Activated gamma-delta T cell treated with anti-CD3 and anti-CD28 coated beads, Interleukin-2, amount 50 U/mL, for 16 hours (primary cell): ENCODE data around the gene HOXD9.

Experiments used
- DNase-seq: peaks from one replicate; pipeline ENCODE4 v3.0.0-alpha.2; 2020; ENCODE audit warnings: low read depth

HOXD9 gene

DNA sequence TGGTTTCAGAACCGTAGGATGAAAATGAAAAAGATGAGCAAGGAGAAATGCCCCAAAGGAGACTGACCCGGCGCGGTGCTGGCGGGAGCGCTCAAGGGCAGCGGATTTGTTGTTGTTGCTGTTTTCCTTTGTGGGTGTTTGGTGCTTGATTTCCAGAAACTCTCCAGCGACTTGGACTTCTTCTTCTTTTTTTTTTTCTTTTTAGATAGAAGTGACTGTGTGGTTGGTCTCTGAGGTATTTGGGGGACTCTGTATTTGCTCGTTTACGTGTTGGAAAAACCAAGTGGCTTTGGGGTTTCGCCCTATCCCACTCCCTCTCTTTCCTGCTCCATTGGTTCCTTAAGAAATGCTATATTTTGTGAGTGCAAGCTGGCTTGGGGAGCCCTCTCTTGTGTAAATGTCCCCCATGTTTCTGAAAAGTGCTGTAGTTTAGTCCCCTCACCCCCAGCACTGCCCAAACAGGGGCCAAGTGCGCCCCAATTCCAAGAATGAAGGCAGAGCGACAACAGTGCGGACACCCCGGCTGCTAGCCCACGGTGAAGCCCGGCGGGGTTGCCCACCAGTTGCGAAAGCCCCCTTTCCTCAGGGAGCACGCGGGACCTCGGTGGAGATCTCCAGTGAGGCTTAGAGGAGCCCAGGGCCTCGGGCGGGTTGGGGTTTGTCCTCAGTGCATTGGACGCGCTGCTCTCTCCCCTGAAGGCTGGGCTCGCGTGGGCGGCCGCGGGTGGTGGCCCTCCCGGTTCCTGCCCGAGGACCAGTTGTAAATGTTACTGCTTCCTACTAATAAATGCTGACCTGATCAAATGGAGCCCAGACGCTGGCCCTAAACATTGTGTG, 1.8 kb downstream of the HOXD9 start:
- no peak for DNase-seq

DNA sequence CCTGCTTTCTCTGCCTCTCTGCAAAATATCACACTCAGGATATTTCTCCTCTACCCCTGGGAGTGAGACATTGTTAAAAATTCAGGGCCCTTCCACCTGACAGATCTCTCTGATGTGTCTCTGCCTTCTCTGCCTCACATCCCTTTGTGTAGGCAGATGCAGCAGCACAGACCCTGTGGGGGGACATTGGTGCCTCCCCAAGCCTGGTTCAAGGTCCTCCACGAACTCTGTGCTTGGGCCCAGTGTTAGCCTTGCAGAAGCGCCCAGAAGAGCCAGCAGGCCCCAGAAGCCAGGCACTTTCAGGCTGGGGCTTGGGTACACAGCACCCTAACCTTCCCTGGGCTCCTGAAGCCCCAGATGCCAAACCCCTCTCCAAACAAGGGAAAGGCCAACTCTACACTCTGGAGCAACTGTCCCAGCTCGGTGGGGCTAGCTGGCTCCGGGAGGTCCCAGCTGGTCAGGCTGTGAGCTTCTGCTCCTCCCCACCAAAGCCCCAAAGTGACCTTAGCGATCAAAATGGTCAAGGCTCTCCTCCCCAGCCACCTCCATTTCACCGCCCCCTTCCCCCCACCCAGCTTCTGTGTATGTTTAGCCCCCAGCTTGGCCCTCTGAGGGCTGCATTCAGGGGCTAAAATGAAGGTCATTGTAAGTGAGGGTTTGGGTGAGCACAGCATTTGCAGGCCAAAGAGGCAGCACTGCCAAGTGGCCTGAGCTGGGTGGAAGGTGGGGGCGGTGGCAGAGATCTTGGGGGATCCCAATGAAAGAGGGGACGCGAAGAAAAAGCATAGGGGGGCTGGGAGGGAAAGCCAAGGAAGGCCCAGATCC, 2.6 kb downstream of the HOXD9 start:
- DNase-seq, result no peak

DNA sequence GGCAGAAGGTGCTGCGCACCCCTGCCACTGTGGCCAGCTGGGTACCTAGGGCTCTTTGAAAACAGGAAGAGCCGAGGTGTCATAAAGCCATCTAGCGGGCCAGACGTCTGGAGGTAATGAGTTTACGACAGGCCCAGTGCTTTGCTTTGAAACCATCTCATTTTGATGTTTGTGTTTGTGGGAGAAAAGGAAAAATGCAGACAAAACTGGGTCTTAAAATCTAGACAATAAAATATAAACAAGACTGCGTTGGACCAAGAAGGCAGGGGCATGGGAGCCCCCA, 3.2 kb downstream of the HOXD9 start:
- DNase-seq, result no peak

DNA sequence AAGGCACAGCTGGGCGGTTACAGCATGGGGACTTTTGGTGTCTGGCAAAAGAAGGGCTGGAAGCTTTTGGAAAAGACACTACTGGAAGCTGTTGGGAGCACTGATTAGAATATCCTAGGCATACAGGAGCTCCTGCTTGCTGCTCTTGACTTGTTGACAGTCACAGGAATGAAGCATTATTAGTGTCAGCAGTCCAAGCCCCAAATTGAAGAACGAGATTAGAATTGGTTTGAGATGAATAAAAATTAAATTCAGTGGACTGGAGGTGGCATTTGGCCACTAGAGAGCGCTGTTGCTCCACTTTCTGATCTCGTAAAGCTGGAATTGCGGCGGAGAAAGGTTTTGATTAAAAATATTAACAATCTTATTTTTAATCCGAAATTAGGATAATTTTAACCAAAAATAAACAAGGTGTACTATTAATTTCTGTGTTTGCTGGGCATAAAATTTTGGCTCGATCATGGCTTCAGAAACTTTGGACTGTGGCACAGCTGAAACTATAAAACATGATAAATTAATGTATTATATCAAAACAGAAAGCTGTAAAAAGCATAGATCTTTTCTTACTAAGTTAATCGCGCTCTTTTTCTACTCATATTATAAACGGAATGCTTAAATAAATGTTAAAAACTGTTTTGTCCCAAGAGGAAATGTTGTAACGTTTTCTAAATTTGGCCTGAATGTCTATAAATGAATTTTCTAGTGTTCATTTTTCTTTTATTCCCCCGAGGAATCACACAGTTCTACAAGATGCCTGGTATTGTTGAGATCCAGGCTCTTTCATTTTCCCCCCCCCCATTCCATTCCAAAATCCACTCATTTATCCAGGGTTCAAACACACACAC, 4.6 kb downstream of the HOXD9 start:
- peak; percentile 51 for DNase-seq

DNA sequence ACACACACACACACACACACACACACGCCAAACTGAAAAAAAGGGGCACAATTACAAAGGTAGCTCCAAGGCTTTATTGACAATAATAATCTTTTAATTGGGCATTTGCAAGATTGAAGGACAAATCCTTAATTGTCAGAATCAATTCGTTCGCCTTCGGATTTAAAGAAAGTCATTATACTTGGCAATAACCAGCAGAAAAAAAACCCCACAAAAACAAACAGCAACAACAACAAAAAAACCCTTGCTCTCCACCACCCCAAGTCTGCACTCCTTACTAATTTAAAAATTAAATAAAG, 5.2 kb downstream of the HOXD9 start:
- no peak for DNase-seq

DNA sequence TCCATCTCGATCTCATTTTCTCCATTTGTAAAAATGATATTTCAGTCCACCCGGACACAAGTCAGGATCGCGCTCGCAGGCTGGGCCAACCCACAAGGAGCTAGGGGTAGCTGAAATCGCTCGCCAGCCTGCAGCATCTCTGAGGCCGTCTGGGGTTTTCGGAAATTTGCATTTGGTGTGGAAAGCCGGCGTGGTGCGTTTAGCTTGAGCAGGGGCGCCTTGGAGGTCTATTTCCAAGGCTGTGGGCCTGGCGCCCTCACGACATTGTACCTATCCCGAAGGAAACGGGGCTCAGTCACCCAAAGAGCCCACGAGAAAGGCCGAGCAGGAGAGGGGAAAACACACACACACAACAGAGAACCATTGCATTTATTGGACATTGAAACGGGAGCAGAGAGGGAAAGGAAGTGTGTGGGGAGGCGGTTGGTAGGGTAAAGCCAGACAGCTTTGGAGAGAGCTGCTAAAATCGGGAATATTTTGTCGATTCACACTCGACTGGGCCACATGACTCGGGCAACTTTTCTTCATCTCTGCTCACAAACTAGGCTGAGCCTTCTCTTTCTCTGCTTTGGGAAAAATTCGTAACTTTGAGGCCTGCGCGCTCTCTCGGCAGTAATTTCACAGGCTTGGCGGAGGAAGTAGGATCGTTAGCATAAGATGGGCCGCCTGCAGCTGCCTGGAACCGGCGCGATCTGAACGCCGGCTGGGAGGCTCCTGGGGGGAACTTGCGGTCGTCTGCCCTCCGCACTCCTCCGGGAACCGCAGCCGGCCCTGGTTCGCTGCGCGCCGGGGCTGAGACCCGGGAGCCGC, 5.9 kb downstream of the HOXD9 start:
- DNase-seq, result no peak

DNA sequence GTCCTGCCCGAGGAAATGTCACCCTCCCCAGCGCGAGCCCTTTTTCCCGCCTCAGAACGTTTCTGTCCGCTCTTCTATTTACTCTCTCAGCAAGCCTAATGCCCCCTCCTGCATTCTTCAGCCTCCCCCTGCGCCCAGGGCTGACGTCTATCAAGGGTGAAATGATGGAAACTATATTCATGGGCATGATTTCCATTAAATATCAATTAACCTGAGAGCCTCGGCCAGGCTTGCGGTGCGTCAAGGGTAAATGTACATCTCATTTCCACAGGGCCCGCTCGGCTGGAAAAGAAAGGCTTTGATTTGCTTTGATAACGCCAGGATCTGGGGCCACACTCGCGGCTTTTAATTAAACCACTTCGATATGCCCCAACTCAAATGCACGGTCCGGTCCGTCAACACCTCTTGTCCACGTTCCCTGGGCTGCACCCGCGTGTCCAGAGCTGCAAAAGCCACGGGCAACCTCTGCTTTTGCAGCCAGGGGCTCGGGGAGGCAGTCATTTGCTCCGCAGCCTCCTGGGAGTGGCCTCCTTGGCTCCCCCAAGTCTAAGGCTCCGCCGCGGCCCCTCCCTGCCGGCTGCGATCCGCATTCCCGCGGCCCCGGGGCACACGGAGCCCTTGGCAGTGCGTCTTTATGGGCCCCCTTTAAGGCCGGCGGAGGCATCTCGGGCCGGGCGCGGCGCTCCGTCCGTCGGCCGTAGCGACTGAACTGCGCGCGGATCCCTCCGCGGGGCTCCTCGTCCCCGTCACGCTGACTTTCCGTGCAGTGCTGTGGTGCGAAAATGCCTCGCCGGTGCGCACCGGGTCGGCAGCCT, 6.7 kb downstream of the HOXD9 start, which contains the start of gene HOXD8:
TSS of gene HOXD8 (plus strand) at position 724 of the 815 bp plus-strand sequence. CDS start 662 bp downstream, outside the sequence.
- no peak for DNase-seq

DNA sequence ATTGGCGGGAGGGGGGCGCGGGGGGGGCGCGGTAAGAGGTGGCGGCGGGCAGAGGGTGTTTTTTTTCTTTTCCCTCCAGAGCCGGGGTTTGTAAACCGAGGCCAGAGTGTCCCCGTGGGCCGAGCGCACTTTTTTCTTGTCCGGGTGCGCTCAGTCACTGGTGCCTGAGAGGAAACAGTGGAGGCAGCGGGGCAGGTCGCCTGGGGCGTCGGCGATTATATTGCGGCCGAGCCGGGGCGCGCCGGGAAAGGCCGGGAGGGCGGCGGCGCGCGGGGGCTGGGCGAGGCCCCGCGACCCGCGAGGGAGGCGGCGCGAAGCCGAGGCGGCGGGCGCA, 7.3 kb downstream of the HOXD9 start:
- no peak for DNase-seq

DNA sequence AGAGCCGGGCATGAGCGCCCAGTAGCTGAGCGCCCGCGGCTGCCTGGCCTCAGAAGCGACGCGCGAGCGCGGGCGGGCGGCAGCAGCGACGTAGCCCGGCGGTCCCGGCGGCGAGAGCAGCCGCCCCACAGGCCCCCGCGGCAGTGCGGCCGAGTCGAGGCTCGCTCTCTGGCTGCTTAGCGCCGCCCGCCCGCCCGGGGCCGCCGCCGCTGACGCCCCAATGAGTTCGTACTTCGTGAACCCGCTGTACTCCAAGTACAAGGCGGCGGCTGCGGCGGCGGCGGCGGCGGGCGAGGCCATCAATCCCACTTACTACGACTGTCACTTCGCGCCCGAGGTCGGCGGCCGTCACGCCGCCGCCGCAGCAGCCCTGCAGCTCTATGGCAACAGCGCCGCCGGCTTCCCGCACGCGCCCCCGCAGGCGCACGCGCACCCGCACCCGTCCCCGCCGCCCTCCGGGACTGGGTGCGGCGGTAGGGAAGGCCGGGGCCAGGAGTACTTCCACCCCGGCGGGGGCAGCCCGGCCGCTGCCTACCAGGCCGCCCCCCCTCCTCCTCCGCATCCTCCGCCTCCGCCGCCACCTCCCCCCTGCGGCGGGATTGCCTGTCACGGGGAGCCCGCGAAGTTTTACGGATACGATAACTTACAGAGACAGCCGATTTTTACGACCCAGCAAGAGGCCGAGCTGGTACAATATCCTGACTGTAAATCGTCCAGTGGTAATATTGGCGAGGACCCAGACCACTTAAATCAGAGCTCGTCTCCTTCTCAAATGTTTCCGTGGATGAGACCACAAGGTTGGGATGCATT, 7.8 kb downstream of the HOXD9 start:
- no peak for DNase-seq

DNA sequence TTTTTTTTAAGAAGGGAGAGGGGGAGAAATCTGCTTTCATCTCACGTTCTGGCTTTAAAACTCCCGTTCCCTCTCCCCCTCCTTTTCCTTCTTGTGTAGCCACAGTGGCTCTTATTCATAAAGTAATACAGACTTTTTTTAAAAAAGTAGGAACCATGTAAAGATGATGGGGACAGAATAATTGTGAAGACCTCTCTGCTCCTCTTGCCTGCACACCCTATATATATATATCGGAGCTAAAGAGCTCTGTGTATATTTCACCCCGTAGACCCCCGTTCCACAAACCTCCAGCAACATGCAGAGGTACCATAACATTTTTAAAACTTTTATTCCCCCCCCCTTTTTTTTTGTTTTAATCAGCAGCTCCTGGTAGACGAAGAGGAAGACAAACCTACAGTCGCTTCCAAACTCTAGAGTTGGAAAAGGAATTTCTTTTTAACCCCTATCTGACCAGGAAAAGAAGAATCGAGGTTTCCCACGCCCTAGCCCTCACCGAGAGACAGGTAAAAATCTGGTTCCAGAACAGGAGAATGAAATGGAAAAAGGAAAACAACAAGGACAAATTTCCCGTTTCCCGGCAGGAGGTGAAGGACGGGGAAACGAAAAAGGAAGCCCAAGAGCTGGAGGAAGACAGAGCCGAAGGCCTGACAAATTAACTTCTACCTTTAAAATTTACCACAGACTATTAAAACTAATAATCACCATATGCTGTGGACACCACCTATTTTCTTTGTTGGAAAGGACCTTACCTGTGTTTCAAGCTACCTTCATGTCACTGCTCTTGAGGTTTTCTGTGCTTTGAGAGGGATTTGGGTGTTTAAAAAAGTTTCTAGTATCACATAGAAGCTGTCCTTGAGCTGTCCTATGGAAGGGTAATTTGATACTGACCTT, 8.7 kb downstream of the HOXD9 start:
- no peak for DNase-seq

DNA sequence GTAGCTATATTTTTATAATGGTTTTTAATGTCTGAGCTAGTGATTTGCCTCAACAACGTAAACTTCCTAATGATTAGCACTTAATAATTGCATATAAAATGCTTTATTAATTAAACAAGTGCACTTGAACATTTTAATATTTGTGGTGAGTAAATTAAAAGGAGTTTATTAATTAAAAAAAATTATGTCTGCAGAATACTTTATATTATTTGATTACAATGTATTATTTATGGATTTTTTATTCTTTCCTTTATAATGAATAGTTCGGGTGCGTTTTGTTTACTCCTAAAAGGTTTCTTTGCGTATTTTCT, 9.3 kb downstream of the HOXD9 start:
- no peak for DNase-seq

DNA sequence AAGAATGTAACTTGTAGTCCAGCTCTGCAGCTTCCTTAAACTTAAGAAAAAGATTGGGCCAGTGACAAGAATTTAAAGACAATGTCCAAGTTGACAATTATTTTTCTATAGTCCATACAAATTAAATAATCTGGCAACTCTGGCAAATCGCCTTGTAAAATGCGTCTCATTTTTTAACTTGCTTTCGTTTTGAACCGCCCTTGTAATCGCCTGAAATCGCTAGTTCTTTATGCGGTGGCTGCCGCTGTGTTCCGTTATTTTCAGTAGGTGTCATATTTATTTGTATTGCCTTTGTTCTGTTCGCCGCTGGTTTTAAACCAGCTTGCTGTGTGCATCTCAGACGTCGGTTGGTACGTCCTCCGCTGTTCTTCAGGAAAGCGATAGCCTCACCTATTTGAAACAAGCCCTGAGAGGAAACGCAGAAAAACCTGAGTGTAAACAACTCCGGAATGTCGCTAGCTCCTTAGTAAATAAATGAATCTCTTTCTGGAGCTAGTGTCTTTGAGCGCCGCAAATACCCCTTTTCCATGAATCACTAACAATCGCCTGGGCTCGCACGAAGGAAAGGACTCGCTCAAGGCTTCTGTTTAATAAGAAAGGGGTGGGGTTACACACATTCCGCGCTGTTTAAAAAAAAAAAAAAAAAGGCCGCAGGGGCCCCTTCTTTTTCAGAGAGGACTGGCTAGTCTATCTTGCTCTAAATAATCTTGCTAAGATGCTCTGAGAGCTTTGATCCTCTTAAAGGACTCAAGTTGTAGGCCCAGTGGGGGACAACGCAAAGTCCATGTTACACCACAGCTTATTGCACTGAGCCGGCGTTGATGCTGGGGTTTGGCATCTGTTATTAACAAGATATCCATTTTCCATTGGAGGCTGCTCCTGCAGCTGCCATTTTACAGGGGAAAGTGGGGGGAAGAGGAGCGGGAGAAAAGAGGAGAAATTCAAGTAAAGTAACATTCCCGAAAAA, 10.0 kb downstream of the HOXD9 start:
- DNase-seq, result no peak

DNA sequence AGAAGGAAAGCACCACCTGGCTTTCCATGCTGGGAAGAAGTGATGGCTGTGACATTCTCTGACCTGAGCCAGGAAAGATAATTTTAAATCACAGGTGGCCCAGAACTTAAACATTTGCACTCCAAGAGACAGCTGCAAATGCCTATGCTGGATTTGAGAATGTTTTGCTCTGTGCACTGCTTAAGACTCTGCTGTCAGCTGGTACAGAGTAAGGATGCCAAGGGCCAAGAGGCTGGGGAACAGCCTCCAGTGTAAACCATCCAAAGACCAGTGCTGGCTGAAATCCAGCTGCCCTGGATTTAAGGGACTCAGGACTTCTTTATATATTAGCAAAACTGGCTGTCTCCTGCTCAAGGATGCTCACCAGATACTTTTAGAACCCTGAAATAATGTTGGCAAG, 10.9 kb downstream of the HOXD9 start:
- DNase-seq, result no peak

DNA sequence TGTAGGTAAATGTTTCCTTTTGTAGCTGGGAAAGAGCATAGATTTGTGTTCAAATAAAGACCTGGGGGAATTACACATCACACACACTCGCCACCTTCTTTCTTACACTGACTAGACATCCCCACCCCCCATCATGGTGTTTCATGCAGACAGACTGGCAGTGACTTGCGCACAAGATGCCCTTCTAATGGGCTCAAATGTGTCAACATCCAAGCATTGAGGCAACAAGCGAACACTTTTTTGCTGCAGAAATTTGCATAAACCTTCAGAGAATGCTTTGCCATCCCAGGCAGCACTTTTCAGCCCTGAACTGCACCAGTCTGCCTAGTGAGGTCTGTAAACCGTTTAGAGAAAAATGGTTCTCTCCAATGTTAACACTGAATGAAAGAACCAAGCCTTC, 11.5 kb downstream of the HOXD9 start:
- DNase-seq, result no peak

DNA sequence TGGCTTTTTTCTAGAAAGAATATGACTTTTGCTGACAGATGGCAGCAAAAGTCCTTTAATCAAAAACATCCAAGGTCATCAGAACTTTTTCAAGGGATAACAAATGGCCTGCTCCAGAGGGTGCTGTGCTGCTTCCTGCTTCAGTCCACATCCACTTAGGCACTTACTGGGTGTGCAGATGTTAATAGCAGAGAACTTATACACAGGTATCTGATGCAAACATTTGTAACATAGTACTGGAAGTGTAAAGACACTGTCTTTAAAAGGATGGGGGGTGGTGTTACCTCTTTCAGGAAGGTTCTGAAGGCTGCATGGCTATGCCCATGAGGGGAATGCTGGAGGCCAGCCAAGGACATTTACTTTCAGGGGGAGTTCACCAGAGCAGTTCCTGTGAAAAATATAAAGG, 12.5 kb downstream of the HOXD9 start:
- DNase-seq, result no peak

DNA sequence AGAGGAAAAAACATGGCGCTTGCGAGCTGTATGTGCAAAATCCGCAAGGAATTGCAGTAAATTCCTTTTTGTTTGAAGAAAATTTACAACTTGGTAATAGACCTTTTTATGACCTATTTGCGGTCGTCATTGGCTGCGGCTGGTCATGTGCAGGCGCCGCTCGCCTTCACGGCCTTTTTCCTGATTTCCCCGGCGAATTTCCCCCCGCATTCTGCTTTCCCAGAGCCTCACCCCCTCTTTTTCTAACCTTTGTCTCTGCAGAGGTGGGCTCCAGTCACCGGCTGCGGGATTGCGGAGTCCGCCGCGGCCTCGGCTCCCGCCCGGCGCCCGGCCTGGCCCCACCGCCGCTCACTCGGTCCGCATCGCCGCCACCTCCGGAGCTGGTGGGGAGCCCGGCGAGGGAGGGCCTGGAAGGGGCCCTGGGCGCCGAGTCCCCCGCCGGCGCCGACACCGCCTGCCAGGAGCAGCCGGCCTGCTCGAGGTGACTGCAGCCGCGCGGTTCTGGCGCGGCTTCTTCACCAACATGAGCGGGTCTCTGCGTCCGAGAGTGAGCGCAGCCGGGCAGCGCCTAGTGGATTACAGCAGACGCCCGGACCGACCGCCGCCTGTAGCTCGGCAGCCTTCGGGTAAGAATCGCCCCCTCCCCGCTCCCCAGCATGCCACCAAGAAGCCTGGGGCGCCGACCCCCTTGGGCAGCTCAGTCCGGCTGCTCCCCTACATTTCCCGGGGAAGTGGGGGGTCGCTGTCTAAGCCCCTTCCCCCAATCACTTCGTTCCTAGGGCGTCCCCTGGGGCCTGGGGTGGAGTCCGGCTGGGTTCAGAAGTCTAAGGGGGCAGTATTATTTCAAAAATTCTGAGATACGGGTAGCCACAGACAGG, 14.1 kb downstream of the HOXD9 start:
- DNase-seq, result no peak

DNA sequence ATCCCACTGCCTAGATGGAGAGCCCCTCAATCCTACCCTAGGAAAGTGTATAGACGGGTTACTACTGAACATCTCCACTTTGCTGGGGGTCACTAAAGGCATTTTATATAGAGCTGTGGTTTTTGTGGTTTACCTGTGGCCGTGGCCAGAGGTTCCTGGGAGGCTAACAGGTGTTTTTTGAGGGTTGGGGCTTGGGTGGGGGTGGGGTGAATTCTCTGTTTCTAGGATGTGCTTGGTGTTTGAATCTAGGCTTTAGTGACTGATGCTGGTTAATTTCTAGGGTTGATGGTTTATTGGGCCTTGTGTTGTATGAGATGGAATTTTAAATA, 14.7 kb downstream of the HOXD9 start:
- no peak for DNase-seq
